HuH-7 (cell line): ENCODE data around the gene HYDIN.

ENCODE experiments used
- DNase-seq: peaks from one replicate; pipeline ENCODE4 v3.0.0; 2011; ENCODE audit warnings: low spot score

HYDIN gene

DNA sequence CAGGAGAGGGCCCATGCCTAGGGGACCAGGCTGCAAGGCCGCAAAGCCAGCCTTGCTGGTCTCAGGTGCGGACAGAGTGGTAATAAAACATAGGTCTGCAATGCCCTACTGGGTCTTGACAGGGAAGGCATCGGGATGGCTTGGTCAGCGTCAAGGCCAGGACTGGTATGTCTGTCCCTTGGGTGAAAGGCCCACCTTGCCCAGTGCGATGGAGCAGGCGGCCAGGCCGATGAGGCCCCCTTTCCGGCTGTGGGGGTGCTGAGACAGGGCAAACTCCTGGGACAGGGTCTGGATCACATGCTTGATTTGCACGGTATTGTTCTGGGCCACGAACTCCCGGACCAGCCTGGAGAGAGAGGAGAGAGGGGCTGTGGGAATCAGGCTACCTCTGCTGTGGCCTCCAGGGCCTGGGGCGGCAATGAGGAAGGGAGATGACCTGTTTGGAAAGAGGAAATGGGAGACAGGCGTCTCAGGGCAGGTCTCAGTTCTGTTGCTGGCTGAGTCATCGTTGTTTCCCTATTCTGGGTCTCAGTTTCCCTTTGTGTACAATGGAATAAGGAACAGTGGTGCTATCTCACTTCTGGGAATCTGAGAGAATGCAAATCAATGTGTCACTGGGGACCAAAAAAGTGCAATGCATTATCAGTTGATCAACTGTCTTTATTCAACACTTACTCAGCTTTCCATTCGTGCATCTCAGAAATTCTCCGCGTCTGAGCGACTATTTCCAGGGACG lies 444.3 kb downstream of the HYDIN start:
- no peak for DNase-seq

DNA sequence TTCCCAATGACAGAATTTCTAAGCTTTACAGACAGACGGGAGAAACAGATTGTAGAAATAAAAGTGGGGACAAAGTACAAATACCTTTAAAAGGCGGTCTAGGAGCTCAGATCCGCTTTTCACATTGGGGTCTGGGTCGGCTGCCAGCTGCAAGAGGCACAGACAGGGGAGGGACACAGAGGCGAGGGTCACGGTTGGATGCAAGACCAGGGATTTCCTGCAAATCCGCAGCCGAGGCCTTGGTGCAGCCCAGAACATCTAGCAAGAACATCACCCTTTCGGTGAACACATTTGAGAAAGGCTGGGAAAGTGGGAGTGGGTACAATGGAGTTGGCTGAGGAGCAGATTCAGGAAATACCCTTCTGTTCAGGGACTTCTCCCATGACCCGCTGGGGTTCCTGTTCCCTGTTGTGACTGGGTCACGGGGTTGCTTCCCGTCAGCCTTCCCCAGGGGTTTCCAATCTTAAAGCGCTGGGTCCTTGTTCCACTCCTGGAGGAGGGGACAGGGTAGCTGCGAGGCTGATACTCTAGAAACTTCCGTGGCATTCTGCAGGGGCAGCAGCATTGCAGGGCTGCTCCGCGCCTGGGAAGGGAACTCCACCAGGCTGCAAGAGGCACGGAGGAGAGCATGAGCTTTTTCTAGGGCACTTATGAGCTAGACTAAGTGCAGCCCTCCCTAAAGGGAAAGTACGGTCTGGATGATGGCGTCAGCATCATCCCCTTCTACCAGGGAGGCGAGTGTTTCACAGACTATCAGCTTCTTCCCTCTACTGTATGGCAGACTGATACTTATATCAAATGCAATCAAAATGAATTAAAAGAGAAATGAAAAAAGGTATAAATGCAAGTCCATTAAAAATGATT lies 445.6 kb downstream of the HYDIN start:
- DNase-seq: no peak

GRCh38 chr16:70782237-70782636 lies 448.3 kb downstream of the HYDIN start:
- no peak for DNase-seq

- DNase-seq: no peak
Measured at GRCh38 chr16:70781800-70782199, 448.7 kb downstream of the HYDIN start.

GRCh38 chr16:70780546-70780945 lies 450.0 kb downstream of the HYDIN start:
- no peak for DNase-seq

DNA sequence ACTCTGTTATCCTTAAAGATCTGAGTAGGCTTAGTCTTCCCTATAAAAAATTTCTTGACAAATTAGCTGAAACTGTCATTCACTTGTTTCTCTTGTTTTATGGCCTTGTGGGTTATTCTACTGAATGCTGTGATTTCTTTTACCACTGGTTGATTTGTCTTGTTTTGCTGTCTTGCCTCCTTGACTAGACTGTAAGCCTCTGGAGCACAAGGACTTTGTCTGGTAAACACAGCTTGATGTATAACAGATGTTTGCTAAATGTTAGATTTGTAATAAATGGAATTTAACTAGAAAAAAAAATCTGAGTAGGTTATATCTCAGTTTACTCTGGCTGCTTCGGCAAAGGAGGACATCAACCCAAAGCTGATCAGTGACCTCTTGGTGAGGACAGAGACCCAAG lies 451.2 kb downstream of the HYDIN start:
- DNase-seq: no peak

DNA sequence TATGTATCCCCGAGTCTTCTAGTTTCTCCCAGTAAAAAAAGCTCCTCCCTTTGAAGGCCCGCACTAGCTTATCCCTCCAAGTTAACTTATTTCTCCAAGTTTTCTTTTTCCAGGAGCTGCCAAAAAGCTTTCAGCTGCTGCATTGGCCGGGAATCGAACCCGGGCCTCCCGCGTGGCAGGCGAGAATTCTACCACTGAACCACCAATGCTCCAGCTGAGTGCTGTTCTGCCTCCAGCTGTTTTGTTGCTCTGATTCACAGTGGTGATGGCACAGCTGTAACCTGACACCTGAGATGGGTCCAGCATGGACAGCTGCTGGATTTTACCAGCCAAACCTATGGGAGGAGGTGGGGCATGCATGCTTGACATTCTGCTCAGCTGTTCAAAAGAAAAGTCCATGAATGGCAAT lies 451.6 kb downstream of the HYDIN start:
- DNase-seq: peak; percentile 56

DNA sequence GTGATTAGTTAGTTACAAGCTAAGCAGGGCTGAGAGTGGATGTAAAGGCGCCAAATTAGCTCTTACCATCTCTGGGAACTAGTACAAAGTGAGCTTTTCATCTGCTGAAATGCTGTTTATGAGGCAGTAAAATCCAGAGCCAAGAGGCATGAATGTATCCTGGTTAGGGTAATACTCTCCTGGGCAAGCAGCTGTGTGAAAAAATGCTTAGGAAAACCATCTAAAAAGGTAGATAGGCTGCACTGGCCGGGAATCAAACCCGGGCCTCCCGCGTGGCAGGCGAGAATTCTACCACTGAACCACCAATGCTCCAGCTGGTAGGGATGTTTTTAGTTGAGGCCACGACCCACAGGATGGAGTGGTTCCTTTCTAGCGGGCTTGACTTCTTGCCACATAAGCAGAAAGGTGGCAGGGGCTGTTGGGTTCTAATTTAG lies 452.5 kb downstream of the HYDIN start:
- DNase-seq: no peak

- no peak for DNase-seq
Measured at GRCh38 chr16:70777496-70777895, 453.0 kb downstream of the HYDIN start.

GRCh38 chr16:70775399-70775798 lies 455.1 kb downstream of the HYDIN start:
- no peak for DNase-seq

- no peak for DNase-seq
Measured at GRCh38 chr16:70774261-70774660, 456.3 kb downstream of the HYDIN start.

DNA sequence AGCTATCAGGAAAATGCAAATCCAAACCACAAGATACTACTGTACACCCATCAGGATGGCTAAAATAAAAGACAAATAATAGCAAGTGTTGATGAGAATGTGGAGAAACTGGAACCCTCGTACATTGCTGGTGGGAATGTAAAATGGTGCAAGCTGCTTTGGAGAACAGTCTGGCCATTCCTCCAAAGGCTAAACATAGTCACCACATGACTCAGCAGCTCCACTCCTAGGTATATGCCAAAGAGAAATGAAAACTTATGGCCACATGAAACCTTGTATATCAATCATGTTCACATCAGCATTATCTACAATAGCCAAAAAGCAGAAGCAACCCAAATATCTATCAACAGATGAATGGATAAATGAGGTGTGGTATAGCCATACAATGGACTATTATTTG lies 458.0 kb downstream of the HYDIN start:
- no peak for DNase-seq

DNA sequence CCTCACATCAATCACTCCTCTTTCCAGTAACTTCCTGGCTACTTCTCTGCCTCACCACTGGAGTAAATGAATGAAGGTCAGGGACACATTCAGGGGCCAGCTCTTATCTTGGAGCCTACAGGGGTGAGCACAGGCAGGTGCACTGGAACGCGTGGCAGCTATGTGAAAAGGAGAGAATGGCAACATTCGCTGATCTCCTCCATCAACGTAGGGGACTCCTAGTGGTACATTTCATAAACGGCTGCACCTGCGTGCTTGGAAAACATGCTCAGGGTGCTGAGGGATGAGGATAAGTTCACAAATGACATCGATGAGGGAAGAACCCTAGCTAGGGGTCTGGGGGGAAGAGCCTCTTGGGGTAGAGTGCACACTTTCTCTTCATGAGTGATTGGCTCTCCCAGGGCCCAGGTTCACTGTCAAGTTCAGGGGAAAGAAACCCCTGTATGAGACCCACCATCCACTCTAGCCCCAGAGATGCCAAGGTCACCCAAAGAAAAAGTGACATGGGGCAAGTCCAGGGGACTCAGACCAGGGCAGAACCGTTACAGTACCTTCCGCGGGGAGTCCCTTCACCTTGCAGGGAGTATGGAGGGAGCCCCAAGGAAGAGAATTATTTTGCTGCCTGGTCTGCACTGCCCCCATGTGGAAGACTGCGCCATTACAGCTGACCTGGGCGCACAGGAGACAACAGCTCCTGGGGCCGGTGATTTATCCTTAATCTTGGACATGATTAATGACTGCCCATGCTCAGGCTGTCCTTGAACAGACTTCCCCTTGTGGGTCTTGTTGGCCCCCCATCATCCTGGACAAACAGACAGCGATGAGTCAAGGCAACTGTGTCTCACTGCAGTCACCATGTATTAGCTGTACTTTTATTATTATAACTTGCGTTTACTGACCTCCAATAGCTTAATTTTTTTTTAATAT lies 459.6 kb downstream of the HYDIN start:
- DNase-seq: peak; percentile 82

DNA sequence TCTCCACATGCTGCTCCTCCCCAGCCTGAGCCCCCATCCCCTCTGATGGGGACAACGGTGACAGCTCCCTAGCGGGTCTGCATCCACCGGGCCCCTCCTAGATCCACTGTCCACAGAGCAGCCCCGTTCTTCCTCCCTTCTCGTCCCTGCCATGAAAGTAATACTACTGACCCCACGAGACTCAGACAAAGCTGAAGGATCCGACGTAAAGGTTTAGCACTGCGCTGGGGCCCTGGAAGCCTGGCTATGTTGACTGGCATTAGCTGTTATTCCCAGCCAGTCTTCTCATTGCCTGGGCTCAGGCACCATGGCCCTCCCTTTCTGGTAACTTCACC lies 460.3 kb downstream of the HYDIN start:
- no peak for DNase-seq

DNA sequence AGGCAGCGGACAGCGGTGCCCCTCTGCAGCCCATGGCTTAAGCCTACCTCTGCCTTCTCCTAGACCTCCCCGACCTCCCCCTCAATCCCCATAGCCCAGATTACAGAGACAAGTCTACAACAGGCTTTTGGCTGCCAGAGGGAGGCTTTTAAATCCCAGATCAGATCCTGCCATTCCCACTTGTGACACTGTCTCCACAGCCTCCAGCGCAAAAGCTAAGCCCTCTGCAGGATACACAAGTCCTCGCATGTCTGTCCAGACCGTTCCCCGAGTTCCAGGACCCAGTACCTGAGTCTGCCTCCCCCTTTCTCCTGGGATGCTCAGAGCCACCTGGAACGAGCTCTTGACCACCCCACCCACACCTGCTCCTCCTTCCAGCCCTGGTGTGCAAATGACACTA lies 460.8 kb downstream of the HYDIN start:
- DNase-seq: no peak

GRCh38 chr16:70769131-70769530 lies 461.4 kb downstream of the HYDIN start:
- no peak for DNase-seq

- no peak for DNase-seq
Measured at GRCh38 chr16:70768203-70768580, 462.3 kb downstream of the HYDIN start.

DNA sequence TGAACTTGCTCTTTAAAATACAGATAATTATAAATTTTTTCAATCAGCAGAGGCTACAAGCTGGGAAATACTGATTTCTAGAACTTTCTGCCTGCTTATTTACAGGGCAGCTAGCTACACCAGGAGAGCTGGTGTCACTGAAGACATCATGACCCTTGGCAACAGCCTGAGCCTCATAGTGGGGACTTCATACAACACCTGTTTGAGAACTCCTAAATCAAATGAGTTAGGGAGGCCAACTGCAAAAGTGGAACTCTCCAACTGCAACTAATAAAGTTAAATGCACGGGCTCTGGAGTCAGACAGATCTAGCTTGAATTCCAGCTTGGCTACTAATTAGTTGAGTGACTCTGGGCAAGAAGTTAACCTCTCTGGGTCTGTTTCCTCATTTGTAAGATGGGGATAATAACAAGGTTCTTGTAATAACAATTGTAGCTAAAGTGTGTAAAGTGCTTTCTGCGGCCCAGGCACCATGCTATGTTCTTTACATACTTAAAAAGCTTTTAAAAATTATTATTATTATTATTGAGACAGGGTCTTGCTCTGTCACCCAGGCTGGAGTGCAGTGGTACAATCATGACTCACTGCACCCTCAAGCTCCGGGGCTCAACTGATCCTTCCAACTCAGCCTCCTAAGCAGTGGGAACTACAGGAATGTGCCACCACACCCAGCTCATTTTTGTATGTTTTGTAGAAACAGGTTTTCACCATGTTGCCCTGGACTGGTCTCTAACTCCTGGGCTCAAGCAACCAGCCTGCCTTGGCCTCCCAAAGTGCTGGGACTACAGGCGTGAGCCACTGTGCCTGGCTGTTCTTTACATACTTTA lies 462.9 kb downstream of the HYDIN start:
- no peak for DNase-seq

- no peak for DNase-seq
Measured at GRCh38 chr16:70766658-70767057, 463.9 kb downstream of the HYDIN start.

DNA sequence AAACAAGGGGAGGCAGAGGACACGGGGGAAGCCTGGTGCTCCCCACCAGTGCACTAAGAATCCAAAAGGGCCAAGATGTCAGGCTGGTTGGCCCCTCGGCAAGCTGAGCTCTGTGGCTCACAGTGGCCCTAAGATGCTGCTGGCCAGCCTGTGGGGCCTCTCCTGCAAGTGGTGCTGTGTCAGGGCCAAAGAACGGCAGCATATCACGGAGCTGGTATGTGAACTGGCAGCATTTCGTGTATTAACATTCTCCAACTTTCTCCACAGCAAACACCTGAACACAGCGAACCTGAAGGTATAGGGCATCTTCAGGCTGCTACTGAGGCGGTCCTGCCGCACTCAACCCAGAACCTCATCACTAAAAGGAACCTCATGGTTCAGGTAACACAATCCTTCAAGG lies 464.3 kb downstream of the HYDIN start:
- DNase-seq: no peak

DNA sequence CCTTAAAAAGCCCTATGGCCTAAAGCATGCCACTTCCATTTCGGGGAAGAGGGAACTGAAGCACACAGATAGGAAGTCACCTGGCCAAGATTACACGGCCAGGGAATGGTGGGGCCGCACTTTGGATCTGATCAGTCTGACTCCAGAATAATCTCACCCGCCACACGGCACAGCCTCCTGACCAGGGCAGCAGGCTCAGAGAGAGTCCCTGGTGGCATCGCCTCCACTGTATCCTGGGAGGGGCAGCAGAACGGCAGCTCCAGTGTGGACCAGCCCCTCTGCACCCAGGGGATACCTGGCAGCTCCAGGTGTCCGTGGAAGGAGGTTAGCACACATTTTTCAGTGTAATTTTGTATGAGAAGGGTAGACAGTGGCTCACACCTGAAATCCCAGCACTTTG lies 465.0 kb downstream of the HYDIN start:
- no peak for DNase-seq

- no peak for DNase-seq
Measured at GRCh38 chr16:70764632-70765031, 465.9 kb downstream of the HYDIN start.
